Fibroblast of lung (primary cell): ENCODE results near the gene TLR6.
"Not testable (repeated sequence)": the region's sequence is repeated elsewhere in the genome, so short reads cannot be mapped to it uniquely, and the experiment has no call there.

Experiments
- EZH2 ChIP-seq: IDR thresholded peaks from 2 replicates; pipeline ENCODE4 v1.5.1; 2012; ENCODE audit warnings: low read length, control low read depth, mild to moderate bottlenecking; ENCODE audit errors: missing control alignments
- TF ChIP-seq, protein P1 (sequence below), 2 donors: IDR thresholded peaks in 1 of 2; conservative IDR thresholded peaks in 1 of 2; 1 replicate in 1 of 2; 2 replicates in 1 of 2; pipeline ENCODE4 v1.5.1; 2011 to 2012; ENCODE audit warnings: low read length in 2 of 2, control low read depth in 1 of 2, inconsistent platforms in 1 of 2, low read depth in 1 of 2, mild to moderate bottlenecking in 1 of 2

GRCh38 chr4:38806251-38806650, 50.4 kb downstream of the TLR6 start:
- TF ChIP-seq, protein P1, sequence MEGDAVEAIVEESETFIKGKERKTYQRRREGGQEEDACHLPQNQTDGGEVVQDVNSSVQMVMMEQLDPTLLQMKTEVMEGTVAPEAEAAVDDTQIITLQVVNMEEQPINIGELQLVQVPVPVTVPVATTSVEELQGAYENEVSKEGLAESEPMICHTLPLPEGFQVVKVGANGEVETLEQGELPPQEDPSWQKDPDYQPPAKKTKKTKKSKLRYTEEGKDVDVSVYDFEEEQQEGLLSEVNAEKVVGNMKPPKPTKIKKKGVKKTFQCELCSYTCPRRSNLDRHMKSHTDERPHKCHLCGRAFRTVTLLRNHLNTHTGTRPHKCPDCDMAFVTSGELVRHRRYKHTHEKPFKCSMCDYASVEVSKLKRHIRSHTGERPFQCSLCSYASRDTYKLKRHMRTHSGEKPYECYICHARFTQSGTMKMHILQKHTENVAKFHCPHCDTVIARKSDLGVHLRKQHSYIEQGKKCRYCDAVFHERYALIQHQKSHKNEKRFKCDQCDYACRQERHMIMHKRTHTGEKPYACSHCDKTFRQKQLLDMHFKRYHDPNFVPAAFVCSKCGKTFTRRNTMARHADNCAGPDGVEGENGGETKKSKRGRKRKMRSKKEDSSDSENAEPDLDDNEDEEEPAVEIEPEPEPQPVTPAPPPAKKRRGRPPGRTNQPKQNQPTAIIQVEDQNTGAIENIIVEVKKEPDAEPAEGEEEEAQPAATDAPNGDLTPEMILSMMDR (conservative IDR thresholded peaks at IDR 0.05 in 1 of 2, IDR thresholded peaks at IDR 0.05 in 1 of 2; ENCODE audit: low read depth in 1 of 2, low read length in 2 of 2): not testable (repeated sequence)
- not testable (repeated sequence) for TF ChIP-seq EZH2
